K562 (cell line): ENCODE results near the gene SRCIN1.

Experiments used
- DIDO1 ChIP-seq: fragments of 450-650 bp; IDR thresholded peaks from 2 replicates; pipeline ENCODE4 v1.6.1; 2016; ENCODE audit warnings: low read depth, missing biosample characterization, missing genetic modification characterization
- EP300 ChIP-seq: IDR thresholded peaks from 2 replicates; pipeline ENCODE4 v1.6.1; 2012; ENCODE audit warnings: low read length, improper control_type of control experiment
- EZH2 ChIP-seq: IDR thresholded peaks from 2 replicates; pipeline ENCODE4 v1.6.1; 2012; ENCODE audit warnings: low read depth, mild to moderate bottlenecking, inconsistent platforms, low read length, borderline replicate concordance
- RNF2 ChIP-seq: sonication (generic); IDR thresholded peaks from 2 replicates; pipeline ENCODE4 v1.6.1; 2016
- RUNX1 ChIP-seq: sonication (generic); IDR thresholded peaks from 2 replicates; pipeline ENCODE4 v1.6.1; 2016; ENCODE audit warnings: antibody characterized with exemption, low read depth
- SPI1 ChIP-seq: IDR thresholded peaks from 2 replicates; pipeline ENCODE4 v1.6.1; 2011; ENCODE audit warnings: low read depth, low read length, control low read depth, borderline replicate concordance
- ZFP30 ChIP-seq: fragments of 250-450 bp; sonication (Bioruptor Pico); IDR thresholded peaks from 2 replicates; pipeline ENCODE4 v1.8.0; 2022; ENCODE audit warnings: moderate library complexity, mild to moderate bottlenecking, inconsistent platforms, borderline replicate concordance
- TF ChIP-seq, protein P1 (sequence below): conservative IDR thresholded peaks from 2 replicates; pipeline ENCODE4 v1.6.1; 2011; ENCODE audit warnings: low read depth, mild to moderate bottlenecking, low read length; ENCODE audit not compliant: control insufficient read depth
- TF ChIP-seq, protein P2 (sequence below): sonication (generic); formaldehyde crosslinking; IDR thresholded peaks from 2 replicates; pipeline ENCODE4 v1.8.1; 2022; ENCODE audit warnings: missing genetic modification reagents
- TF ChIP-seq, protein P3 (sequence below), 3 experiments: IDR thresholded peaks in 2 of 3; conservative IDR thresholded peaks in 1 of 3; 2 replicates each; pipeline ENCODE4 v1.5.1; 2011 to 2012; ENCODE audit warnings: low read length in 3 of 3, mild to moderate bottlenecking in 3 of 3, control low read depth in 2 of 3, improper control_type of control experiment in 1 of 3, inconsistent platforms in 1 of 3, low read depth in 1 of 3, mixed read lengths in 1 of 3, moderate library complexity in 1 of 3; ENCODE audit not compliant: insufficient read depth in 2 of 3

DNA sequence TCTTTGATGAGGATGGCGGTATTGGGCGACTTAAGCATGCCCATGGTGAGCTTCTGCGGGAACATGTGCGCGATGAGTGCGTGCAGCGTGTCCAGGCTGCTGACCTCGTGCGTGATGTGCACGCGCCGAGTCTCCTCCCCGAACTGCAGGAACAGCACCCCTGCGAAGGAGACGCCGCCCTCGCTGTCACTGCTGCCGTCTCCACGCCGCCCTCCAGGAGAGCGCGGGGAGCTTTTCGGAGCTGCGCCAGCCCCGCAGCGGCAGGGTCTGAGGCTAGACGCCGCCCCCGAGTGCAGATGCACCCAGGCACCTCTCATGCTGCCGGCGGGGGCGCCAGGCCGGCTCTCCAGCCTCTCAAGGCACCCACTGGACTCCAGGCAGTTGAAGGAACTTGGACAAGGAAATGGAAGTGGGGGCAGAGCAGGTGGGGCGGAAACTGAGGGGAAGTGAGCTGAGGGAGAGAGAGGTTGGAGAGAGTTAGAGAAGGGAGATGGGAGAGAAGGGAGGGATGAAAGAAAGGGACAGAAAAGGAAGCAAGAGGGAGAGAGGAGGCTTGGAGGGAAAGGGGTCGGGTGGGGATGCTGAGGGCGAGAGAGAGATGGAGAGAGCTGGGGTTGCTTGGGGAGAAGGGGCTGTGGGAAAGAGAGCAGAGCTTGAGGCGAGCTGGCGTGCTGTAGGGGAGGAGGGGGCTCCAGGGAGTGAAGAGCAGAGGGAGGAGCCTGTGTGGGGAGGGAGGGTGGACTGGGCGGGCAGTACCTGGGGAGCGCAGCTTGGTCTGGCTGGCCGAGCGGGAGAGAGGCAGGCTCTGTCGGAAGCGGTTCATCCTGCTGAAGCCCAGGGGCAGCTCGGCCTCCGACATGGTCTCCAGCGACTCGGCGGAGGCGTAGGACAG, 42.1 kb downstream of the SRCIN1 start:
- TF ChIP-seq RUNX1: no peak
- TF ChIP-seq DIDO1: no peak
- TF ChIP-seq, protein P1, sequence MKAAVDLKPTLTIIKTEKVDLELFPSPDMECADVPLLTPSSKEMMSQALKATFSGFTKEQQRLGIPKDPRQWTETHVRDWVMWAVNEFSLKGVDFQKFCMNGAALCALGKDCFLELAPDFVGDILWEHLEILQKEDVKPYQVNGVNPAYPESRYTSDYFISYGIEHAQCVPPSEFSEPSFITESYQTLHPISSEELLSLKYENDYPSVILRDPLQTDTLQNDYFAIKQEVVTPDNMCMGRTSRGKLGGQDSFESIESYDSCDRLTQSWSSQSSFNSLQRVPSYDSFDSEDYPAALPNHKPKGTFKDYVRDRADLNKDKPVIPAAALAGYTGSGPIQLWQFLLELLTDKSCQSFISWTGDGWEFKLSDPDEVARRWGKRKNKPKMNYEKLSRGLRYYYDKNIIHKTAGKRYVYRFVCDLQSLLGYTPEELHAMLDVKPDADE: no peak
- TF ChIP-seq EP300: no peak
- no peak for TF ChIP-seq ZFP30
- TF ChIP-seq, protein P2, sequence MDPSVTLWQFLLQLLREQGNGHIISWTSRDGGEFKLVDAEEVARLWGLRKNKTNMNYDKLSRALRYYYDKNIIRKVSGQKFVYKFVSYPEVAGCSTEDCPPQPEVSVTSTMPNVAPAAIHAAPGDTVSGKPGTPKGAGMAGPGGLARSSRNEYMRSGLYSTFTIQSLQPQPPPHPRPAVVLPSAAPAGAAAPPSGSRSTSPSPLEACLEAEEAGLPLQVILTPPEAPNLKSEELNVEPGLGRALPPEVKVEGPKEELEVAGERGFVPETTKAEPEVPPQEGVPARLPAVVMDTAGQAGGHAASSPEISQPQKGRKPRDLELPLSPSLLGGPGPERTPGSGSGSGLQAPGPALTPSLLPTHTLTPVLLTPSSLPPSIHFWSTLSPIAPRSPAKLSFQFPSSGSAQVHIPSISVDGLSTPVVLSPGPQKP: no peak
- TF ChIP-seq, protein P3, sequence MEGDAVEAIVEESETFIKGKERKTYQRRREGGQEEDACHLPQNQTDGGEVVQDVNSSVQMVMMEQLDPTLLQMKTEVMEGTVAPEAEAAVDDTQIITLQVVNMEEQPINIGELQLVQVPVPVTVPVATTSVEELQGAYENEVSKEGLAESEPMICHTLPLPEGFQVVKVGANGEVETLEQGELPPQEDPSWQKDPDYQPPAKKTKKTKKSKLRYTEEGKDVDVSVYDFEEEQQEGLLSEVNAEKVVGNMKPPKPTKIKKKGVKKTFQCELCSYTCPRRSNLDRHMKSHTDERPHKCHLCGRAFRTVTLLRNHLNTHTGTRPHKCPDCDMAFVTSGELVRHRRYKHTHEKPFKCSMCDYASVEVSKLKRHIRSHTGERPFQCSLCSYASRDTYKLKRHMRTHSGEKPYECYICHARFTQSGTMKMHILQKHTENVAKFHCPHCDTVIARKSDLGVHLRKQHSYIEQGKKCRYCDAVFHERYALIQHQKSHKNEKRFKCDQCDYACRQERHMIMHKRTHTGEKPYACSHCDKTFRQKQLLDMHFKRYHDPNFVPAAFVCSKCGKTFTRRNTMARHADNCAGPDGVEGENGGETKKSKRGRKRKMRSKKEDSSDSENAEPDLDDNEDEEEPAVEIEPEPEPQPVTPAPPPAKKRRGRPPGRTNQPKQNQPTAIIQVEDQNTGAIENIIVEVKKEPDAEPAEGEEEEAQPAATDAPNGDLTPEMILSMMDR (IDR thresholded peaks at IDR 0.05 in 2 of 3, conservative IDR thresholded peaks at IDR 0.05 in 1 of 3; ENCODE audit: insufficient read depth in 2 of 3, low read depth in 1 of 3, low read length in 3 of 3): 0 out of 6 replicates have a peak, but pooled peaks of 1 of the 3 experiments have one; percentile 12
- no peak for TF ChIP-seq RNF2
- TF ChIP-seq EZH2: no peak
- no peak for TF ChIP-seq SPI1
